IMR-90 (cell line): ENCODE data around the gene RBP2. TPM values are rescaled to one million over a fixed set of nuclear protein-coding genes. Genes with fewer than 3 reads are reported as not detected.

Experiments
- ATAC-seq: fragments of 200-7000 bp; cut with Tn5 transposase; 2 replicates; pipeline ENCODE4 v1.9.1; 2020; ENCODE audit warnings: low read depth, mild to moderate bottlenecking, moderate library complexity
- BruUV-seq: library from RNA; stranded (reverse); fragments of 400-500 nt; replicated peaks from 2 replicates; lab custom pipeline; 2021; lab: Mats Ljungman, UMichigan
- CTCF ChIA-PET: fragments of 300-600 bp; formaldehyde crosslinking; extraction: SDS; loops from one replicate; lab custom pipeline; 2021; ENCODE audit warnings: antibody characterized with exemption; lab: Yijun Ruan, JAX
- POLR2A ChIA-PET: fragments of 300-600 bp; sonication (Branson Sonifier 250); formaldehyde crosslinking; loops from one replicate; lab custom pipeline; 2022; ENCODE audit warnings: antibody characterized with exemption; ENCODE audit not compliant: unreplicated experiment; lab: Charles Lee
- DNase-seq: peaks from one replicate; pipeline ENCODE4 v3.0.0; 2013
- H2AFZ ChIP-seq: replicated peaks from 2 replicates; pipeline ENCODE3; 2013; ENCODE audit warnings: low read length, mild to moderate bottlenecking; ENCODE audit not compliant: poor library complexity
- H2AK5ac ChIP-seq: 2 replicates; pipeline ENCODE4 v1.6.1; 2013; ENCODE audit warnings: low read depth, low read length, inconsistent platforms
- H2AK9ac ChIP-seq: replicated peaks from 2 replicates; pipeline ENCODE3; 2013; ENCODE audit warnings: mild to moderate bottlenecking, low read depth, low read length, moderate library complexity; ENCODE audit not compliant: poor library complexity
- H2BK120ac ChIP-seq: 2 replicates; pipeline ENCODE4 v1.6.1; 2013; ENCODE audit warnings: low read depth, low read length, inconsistent platforms
- H2BK15ac ChIP-seq: 3 replicates; pipeline ENCODE4 v1.6.1; 2013; ENCODE audit warnings: low read depth, low read length, inconsistent platforms
- H2BK20ac ChIP-seq: 2 replicates; pipeline ENCODE4 v1.6.1; 2013; ENCODE audit warnings: low read depth, mild to moderate bottlenecking, inconsistent platforms, low read length, moderate library complexity
- H2BK5ac ChIP-seq: 2 replicates; pipeline ENCODE4 v1.6.1; 2013; ENCODE audit warnings: mild to moderate bottlenecking, low read depth, low read length, inconsistent platforms; ENCODE audit not compliant: poor library complexity, severe bottlenecking
- H3K14ac ChIP-seq: replicated peaks from 2 replicates; pipeline ENCODE4 v1.6.1; 2013; ENCODE audit warnings: low read depth, low read length, inconsistent platforms
- H3K18ac ChIP-seq: 2 replicates; pipeline ENCODE4 v1.6.1; 2013; ENCODE audit warnings: low read depth, low read length, control low read depth
- H3K23ac ChIP-seq: 2 replicates; pipeline ENCODE4 v1.6.1; 2013; ENCODE audit warnings: low read depth, low read length, inconsistent platforms
- H3K27ac ChIP-seq: 2 replicates; pipeline ENCODE4 v1.5.1; 2013; ENCODE audit warnings: mild to moderate bottlenecking, control low read depth, low read length; ENCODE audit not compliant: insufficient read depth
- H3K27me3 ChIP-seq: 2 replicates; pipeline ENCODE4 v1.6.1; 2013; ENCODE audit warnings: low read length; ENCODE audit not compliant: control insufficient read depth, insufficient read depth
- H3K36me3 ChIP-seq: 2 replicates; pipeline ENCODE4 v1.6.1; 2013; ENCODE audit warnings: low read length, mixed read lengths; ENCODE audit not compliant: control insufficient read depth, insufficient read depth
- H3K4ac ChIP-seq: 2 replicates; pipeline ENCODE4 v1.6.1; 2013; ENCODE audit warnings: low read depth, low read length, inconsistent platforms
- H3K4me1 ChIP-seq: 2 replicates; pipeline ENCODE4 v1.6.1; 2013; ENCODE audit warnings: low read length, mixed read lengths; ENCODE audit not compliant: control insufficient read depth, insufficient read depth
- H3K4me2 ChIP-seq: 2 replicates; pipeline ENCODE4 v1.6.1; 2013; ENCODE audit warnings: low read depth, mild to moderate bottlenecking, control low read depth, low read length, moderate library complexity
- H3K4me3 ChIP-seq: 2 replicates; pipeline ENCODE4 v1.5.1; 2013; ENCODE audit warnings: low read depth, mild to moderate bottlenecking, control low read depth, low read length, moderate library complexity; ENCODE audit not compliant: insufficient read depth
- H3K56ac ChIP-seq: 2 replicates; pipeline ENCODE4 v1.6.1; 2013; ENCODE audit warnings: low read length, inconsistent platforms; ENCODE audit not compliant: insufficient read depth; ENCODE audit errors: extremely low read depth
- H3K79me1 ChIP-seq, 2 experiments: 2 replicates each; pipeline ENCODE4 v1.6.1; 2013; ENCODE audit warnings: low read length in 2 of 2, inconsistent platforms in 1 of 2, low read depth in 1 of 2
- H3K9ac ChIP-seq: 2 replicates; pipeline ENCODE4 v1.6.1; 2013; ENCODE audit warnings: low read depth, low read length, control low read depth
- H3K9me1 ChIP-seq: 2 replicates; pipeline ENCODE4 v1.6.1; 2013; ENCODE audit warnings: low read length, inconsistent platforms; ENCODE audit not compliant: insufficient read depth
- H3K9me3 ChIP-seq: 2 replicates; pipeline ENCODE4 v1.6.1; 2013; ENCODE audit warnings: low read length; ENCODE audit not compliant: control insufficient read depth, insufficient read depth
- H4K20me1 ChIP-seq: 2 replicates; pipeline ENCODE4 v1.6.1; 2013; ENCODE audit warnings: low read length, inconsistent platforms; ENCODE audit not compliant: insufficient read depth
- H4K5ac ChIP-seq: 2 replicates; pipeline ENCODE4 v1.6.1; 2013; ENCODE audit warnings: mild to moderate bottlenecking, low read depth, low read length, control low read depth
- H4K8ac ChIP-seq, 2 experiments: 2 replicates each; pipeline ENCODE4 v1.6.1; 2013; ENCODE audit warnings: low read depth in 2 of 2, low read length in 2 of 2, control low read depth in 1 of 2, inconsistent platforms in 1 of 2
- H4K91ac ChIP-seq: 2 replicates; pipeline ENCODE4 v1.6.1; 2013; ENCODE audit warnings: low read depth, low read length, inconsistent platforms; ENCODE audit not compliant: insufficient read depth
- BHLHE40 ChIP-seq: fragments of 150-350 bp; IDR thresholded peaks from 2 replicates; pipeline ENCODE4 v1.6.1; 2016; ENCODE audit warnings: mild to moderate bottlenecking, low read depth, low read length
- CEBPB ChIP-seq: IDR thresholded peaks from 2 replicates; pipeline ENCODE4 v1.6.1; 2012; ENCODE audit warnings: low read depth, low read length, improper control_type of control experiment
- CHD1 ChIP-seq: IDR thresholded peaks from 2 replicates; pipeline ENCODE4 v1.6.1; 2012; ENCODE audit warnings: low read depth, low read length, improper control_type of control experiment
- FOS ChIP-seq: fragments of 150-350 bp; IDR thresholded peaks from 2 replicates; pipeline ENCODE4 v1.6.1; 2016; ENCODE audit warnings: low read depth, low read length
- MAZ ChIP-seq: IDR thresholded peaks from 2 replicates; pipeline ENCODE4 v1.6.1; 2012; ENCODE audit warnings: low read depth, mild to moderate bottlenecking, low read length, improper control_type of control experiment, moderate library complexity, borderline replicate concordance
- MXI1 ChIP-seq: IDR thresholded peaks from 2 replicates; pipeline ENCODE4 v1.6.1; 2012; ENCODE audit warnings: low read depth, mild to moderate bottlenecking, low read length, moderate library complexity, borderline replicate concordance
- NFE2L2 ChIP-seq: fragments of 150-350 bp; IDR thresholded peaks from 2 replicates; pipeline ENCODE4 v1.6.1; 2016; ENCODE audit warnings: low read depth, mild to moderate bottlenecking, low read length
- POLR2A ChIP-seq: IDR thresholded peaks from 2 replicates; pipeline ENCODE4 v1.6.1; 2012; ENCODE audit warnings: mild to moderate bottlenecking, low read depth, low read length
- RAD21 ChIP-seq: IDR thresholded peaks from 2 replicates; pipeline ENCODE4 v1.6.1; 2012; ENCODE audit warnings: low read length, improper control_type of control experiment
- RCOR1 ChIP-seq: IDR thresholded peaks from 2 replicates; pipeline ENCODE4 v1.6.1; 2012; ENCODE audit warnings: mild to moderate bottlenecking, low read length, improper control_type of control experiment; ENCODE audit not compliant: insufficient replicate concordance
- RFX5 ChIP-seq: IDR thresholded peaks from 2 replicates; pipeline ENCODE4 v1.8.0; 2012; ENCODE audit warnings: low read depth, mild to moderate bottlenecking, low read length, moderate library complexity
- SMC3 ChIP-seq: fragments of 150-350 bp; IDR thresholded peaks from 2 replicates; pipeline ENCODE4 v1.6.1; 2016; ENCODE audit warnings: low read depth, mild to moderate bottlenecking, antibody characterized with exemption, low read length, moderate library complexity
- WGBS, 2 experiments: methylation state at CpG; one replicate each; pipeline versions ENCODE4 v1.1.5 to v1.1.7; 2013; ENCODE audit warnings: missing lambda C conversion rate in 2 of 2; ENCODE audit not compliant: insufficient read length in 1 of 2; ENCODE audit errors: extremely low coverage in 2 of 2; 5-methylcytosine and 5-hydroxymethylcytosine counted together
- dilution Hi-C: fragments of 300-500 bp; cut with HindIII; formaldehyde crosslinking; loops from one replicate; pipeline ENCODE4 v1.14.3; 2018; ENCODE audit warnings: low sequenced_read_pairs; ENCODE audit not compliant: unreplicated experiment
- in situ Hi-C: fragments of 300-500 bp; cut with MboI; formaldehyde crosslinking; loops from 3 replicates; pipeline ENCODE4 v1.14.3; 2019; ENCODE audit warnings: low sequenced_read_pairs, inconsistent platforms, mixed read lengths
- intact Hi-C: fragments of 100-400 bp; cut with micrococcal nuclease; formaldehyde crosslinking; loops from 2 replicates; pipeline ENCODE4 v1.10.0; 2022
- polyA plus RNA-seq, 3 experiments: library from polyadenylated mRNA; depleted of rRNA; stranded (reverse); fragments of >200 nt; gene quantifications; 2 replicates each; pipeline ENCODE4 v1.2.3, GENCODE V29; 2012; ENCODE audit warnings: low replicate concordance in 1 of 3
- total RNA-seq: library from RNA; depleted of rRNA; stranded (reverse); fragments of >200 nt; gene quantifications from 2 replicates; pipeline ENCODE4 v1.2.3, GENCODE V29; 2012
- TF ChIP-seq, protein P1 (sequence below): fragments of 150-350 bp; IDR thresholded peaks from 2 replicates; pipeline ENCODE4 v1.6.1; 2017; ENCODE audit warnings: mild to moderate bottlenecking, antibody characterized with exemption, low read length, low read depth
- TF ChIP-seq, protein P2 (sequence below): fragments of 150-350 bp; IDR thresholded peaks from 2 replicates; pipeline ENCODE4 v1.6.1; 2016; ENCODE audit warnings: low read depth, mild to moderate bottlenecking, low read length, moderate library complexity, borderline replicate concordance
- TF ChIP-seq, protein P3 (sequence below): conservative IDR thresholded peaks from 2 replicates; pipeline ENCODE4 v1.5.1; 2012; ENCODE audit warnings: mild to moderate bottlenecking, low read depth, low read length, improper control_type of control experiment

RBP2 gene
- total and polyA plus RNA-seq, 2 of the 4 experiments (the other 2 are of a cell fraction) = not detected

DNA sequence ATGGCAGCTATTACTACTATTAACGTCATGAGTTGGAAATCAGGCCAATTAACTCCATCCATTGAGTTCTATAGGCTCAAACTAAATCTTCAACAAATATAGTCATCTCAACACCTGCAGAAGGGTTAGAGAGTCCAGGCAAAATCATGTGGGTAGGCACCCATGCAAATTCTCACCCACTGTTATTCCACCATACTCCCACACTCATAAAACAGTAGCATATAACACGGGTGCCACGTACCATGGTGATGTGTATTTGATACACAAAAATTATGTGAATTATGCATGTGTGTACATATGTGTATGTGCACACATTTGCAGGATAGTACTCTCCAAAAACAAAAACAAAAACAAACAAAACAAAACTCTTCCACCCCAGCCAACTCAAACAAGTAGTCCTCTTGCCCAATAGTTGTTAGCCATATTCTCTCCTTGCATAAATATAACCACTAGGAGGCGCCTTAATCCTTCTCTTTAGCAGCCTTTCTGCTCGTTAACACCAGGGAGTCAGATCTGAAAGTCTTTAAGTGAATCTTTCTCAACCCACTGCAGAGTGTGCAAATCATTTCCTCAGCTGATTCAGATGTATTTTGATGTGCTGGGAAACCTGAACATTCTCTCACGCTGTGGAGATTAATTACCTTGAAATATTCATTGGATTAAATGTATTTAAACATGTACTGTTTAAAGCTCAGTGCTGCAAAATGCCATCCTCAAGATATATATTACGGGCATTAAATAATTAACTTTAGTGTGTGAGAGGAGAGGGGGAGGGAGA, 48.8 kb downstream of the RBP2 start:
- no peak overlapping the region for H3K14ac ChIP-seq
- TF ChIP-seq RAD21 (peak; percentile 86), CHD1 (no peak), FOS (no peak), SMC3 (peak; percentile 70), POLR2A (no peak), CEBPB (peak; percentile 93), BHLHE40 (no peak), RFX5 (no peak), MAZ (no peak), RCOR1 (no peak), MXI1 (no peak), NFE2L2 (no peak)
- TF ChIP-seq, protein P1, sequence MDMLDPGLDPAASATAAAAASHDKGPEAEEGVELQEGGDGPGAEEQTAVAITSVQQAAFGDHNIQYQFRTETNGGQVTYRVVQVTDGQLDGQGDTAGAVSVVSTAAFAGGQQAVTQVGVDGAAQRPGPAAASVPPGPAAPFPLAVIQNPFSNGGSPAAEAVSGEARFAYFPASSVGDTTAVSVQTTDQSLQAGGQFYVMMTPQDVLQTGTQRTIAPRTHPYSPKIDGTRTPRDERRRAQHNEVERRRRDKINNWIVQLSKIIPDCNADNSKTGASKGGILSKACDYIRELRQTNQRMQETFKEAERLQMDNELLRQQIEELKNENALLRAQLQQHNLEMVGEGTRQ = no peak
- TF ChIP-seq, protein P2, sequence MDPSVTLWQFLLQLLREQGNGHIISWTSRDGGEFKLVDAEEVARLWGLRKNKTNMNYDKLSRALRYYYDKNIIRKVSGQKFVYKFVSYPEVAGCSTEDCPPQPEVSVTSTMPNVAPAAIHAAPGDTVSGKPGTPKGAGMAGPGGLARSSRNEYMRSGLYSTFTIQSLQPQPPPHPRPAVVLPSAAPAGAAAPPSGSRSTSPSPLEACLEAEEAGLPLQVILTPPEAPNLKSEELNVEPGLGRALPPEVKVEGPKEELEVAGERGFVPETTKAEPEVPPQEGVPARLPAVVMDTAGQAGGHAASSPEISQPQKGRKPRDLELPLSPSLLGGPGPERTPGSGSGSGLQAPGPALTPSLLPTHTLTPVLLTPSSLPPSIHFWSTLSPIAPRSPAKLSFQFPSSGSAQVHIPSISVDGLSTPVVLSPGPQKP = no peak
- TF ChIP-seq, protein P3, sequence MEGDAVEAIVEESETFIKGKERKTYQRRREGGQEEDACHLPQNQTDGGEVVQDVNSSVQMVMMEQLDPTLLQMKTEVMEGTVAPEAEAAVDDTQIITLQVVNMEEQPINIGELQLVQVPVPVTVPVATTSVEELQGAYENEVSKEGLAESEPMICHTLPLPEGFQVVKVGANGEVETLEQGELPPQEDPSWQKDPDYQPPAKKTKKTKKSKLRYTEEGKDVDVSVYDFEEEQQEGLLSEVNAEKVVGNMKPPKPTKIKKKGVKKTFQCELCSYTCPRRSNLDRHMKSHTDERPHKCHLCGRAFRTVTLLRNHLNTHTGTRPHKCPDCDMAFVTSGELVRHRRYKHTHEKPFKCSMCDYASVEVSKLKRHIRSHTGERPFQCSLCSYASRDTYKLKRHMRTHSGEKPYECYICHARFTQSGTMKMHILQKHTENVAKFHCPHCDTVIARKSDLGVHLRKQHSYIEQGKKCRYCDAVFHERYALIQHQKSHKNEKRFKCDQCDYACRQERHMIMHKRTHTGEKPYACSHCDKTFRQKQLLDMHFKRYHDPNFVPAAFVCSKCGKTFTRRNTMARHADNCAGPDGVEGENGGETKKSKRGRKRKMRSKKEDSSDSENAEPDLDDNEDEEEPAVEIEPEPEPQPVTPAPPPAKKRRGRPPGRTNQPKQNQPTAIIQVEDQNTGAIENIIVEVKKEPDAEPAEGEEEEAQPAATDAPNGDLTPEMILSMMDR = peak; percentile 86

More for the DNA sequence above, 48.8 kb downstream of the RBP2 start:
- WGBS, 2 experiments = no CpG with 5 or more reads among the region's 7 CpGs
- Histone ChIP-seq H3K9me3 (no peaks in the 10 kb centered on the region), H2BK15ac (no peak overlapping the region), H2AK9ac (no peak overlapping the region), H3K27me3 (no peaks in the 10 kb centered on the region), H2AFZ (no peak overlapping the region), H4K8ac (no peak overlapping the region), H2BK120ac (no peak overlapping the region), H3K27ac (no peak overlapping the region), H4K5ac (no peak overlapping the region), H3K79me1 (no peaks in the 10 kb centered on the region), H3K4me2 (no peak overlapping the region), H2AK5ac (no peak overlapping the region), H3K4ac (no peak overlapping the region), H3K23ac (no peak overlapping the region), H4K91ac (no peak overlapping the region), H3K9me1 (no peaks in the 10 kb centered on the region), H3K9ac (no peak overlapping the region), H3K4me3 (no peak overlapping the region), H3K4me1 (no peaks in the 10 kb centered on the region), H3K36me3 (no peaks in the 10 kb centered on the region), H2BK20ac (no peak overlapping the region), H3K18ac (no peak overlapping the region), H2BK5ac (no peak overlapping the region), H3K56ac (no peak overlapping the region), H4K20me1 (no peaks in the 10 kb centered on the region)
- POLR2A ChIA-PET = no interaction called here
- intact Hi-C loops (loop anchor here (1.0 to 5.0 kb wide), 3 partner anchors 135 to 1436 kb away; no protein-coding TSS in a partner anchor), dilution Hi-C loops (no loop called here), in situ Hi-C loops (loop anchor here (5.0 to 25.0 kb wide), 2 partner anchors 135 to 1435 kb away; no protein-coding TSS in a partner anchor)
- DNase-seq (peak; percentile 71), ATAC-seq (peak; percentile 89)
- CTCF ChIA-PET = interaction anchor here (0.7 to 1.2 kb wide), 6 partner anchors 9 to 203 kb away, joined by 3 to 5 read pairs (median 3); no protein-coding TSS in a partner anchor
- BruUV-seq = no TSS peak
